Endometrium (tissue), 2 donors: Measurements from ENCODE around the gene GPR108.

Source experiments
- FAIRE-seq: peaks from 2 replicates; lab custom pipeline; 2012; peaks lifted over from hg19 to GRCh38; lab: Jason Lieb, UNC
- donor health status: control.
- donor health status: control.

GPR108 gene

DNA sequence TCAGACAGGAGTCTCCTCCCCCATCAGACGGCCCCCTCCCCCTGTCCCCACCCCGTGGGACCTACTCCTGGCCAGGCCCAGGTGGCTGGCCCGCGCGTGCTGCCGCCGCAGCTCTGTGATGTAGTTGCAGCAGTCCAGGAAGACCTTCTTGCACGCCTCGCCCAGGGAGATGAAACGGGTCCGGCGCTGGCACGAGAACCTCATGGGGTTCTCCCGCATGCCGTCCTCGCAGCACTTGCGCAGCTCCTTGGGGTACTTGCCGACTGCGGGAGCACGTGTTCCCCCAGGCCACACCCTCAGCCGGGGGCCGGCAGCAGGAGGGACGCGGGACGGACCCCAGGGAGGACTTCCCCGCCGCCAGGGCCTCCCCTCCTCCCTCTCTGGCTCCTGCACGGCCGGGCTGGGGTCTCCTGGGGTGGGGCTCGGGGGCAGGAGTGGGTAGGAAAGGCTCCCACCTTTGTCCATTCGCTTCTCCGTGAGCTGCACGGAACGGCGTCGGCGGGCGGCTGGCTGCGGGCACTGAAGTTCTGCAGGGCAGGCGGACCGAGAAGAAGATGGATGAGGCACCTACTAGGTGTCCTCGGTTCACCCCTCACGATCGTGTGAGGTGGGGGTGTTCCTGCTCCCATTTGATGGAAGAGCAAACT, 30.2 kb downstream of the GPR108 start:
- no peak for FAIRE-seq

DNA sequence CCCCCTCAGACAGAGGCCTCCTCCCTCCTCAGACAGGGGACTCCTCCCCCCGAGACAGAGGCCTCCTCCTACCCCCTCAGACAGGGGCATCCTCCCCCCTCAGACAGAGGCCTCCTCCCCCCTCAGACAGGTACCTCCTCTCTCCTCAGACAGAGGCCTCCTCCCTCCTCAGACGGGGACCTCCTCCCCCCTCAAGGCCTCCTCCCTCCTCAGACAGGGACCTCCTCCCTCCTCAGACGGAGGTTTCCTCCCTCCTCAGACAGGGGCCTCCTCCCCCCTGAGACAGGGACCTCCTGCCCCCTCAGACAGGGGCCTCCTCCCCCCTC, 30.8 kb downstream of the GPR108 start:
- no peak for FAIRE-seq

DNA sequence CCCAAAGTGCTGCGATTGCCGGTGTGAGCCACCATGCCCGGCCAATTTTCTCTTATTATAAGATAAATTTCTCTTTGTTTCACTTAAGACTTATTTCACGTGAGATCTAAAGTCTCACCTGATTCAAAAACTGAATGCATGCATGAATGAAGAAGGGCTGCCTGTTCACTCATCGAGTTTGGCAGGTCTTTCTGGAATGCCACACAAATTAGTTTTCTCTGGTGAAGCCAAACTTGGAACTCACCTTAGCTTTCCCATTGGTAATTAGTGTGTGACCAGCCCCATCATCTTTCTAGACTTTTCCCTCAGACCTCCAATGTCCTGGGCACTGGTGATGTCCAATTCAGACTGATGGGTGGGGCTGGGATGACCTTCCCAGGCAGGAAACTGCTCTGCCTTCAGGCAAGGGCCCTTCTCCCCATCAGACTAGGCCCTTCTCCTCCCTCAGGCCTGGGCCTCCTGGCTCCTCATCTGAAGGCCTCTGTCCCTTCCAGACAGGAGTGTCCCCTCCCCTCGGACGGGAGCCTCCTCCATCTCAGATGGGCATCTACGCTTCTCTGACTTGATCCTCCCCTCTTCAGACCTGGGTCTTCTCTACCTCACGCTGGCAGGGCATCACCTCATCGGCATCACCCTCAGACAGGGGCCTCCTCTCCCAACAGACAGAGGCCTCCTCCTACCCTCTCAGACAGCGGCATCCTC, 31.3 kb downstream of the GPR108 start:
- no peak for FAIRE-seq

DNA sequence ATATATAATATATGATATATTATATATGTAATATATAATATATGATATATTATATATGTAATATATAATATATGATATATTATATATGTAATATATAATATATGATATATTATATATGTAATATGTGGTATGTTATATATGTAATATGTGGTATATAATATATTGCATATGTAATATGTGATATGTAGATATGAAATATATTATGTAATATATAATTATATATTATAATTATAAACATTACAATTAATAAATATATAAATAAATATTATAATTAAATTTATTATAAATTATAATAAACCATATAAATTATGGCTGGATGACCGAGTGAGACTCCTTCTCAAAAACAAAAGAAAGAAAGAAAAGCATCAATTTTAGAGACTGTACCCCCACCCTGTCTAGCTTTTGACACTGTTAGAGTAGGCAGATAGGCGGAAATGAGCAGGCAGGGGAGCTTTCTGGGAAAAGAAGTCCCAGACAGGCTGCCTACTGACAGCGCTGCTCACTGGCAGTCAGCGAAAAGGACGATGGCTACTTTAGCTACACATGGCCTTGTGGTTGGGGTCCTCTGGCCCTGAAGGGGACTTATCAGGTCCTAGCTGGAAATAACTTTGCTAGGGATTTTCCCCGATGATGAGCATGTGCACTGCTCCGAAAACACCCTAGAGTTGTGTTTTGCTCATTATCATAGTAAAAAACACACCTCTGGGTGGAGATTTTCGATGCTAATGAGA, 36.6 kb downstream of the GPR108 start:
- no peak for FAIRE-seq

DNA sequence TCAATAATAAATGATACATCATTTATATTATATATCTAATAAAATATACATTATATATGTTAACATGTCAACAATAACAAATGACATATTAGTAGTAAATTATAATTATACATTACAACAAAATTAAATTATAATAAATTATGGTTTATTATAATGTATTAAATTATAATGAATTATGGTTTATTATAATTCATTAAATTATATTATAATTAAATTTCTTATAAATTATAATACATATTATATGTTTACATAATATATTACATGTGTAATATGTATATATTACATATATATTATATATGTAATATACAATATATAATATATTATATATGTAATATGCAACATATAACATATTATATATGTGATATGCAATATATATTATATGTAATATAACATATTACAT, 37.4 kb downstream of the GPR108 start:
- FAIRE-seq: peak; percentile 99

DNA sequence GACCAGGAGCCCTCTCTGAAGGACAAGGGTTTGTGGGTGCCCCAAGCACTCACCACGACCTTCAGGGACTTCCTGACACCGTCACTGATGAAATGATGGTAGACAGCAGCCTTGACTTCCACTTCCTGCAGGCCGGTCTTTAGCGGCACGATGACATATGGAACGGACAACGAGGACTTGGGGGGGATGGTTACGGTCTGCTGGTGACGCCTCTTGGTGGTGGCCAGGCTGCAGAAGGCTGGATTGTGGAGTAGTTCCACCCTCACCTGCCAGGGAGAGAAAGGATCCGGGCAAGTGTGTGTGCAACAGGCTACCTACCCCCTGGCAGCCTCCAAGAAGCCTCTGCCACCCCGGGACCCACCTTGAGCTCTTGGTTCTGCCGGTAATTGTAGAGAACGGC, 40.1 kb downstream of the GPR108 start:
- FAIRE-seq: no peak

DNA sequence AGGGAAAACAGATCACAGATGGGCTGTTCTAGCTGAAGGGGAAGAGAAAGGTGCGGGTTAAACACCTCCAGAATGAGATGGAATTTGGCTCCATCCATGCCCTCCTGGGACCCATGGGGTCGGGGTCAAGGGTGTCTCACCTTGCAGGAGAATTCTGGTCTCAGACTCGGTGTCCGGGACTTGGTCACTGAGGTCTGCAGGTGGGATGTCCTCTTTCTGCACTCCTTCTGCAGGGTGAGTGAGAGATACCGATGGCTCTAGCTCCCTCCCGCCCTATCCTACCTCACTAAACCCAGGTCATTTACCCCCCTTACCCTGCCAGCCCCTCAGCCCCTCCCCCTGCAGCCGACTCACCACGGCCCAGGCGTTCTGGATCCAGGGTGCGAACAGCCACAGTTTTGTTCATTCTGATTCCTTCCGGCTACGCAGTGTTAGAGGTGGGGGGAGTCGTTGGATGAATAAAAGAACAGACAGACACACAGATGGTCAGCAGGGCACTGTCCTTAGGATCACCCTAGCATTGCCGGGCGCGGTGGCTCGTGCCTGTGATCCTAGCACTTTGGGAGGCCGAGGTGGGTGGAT, 41.0 kb downstream of the GPR108 start:
- no peak for FAIRE-seq

DNA sequence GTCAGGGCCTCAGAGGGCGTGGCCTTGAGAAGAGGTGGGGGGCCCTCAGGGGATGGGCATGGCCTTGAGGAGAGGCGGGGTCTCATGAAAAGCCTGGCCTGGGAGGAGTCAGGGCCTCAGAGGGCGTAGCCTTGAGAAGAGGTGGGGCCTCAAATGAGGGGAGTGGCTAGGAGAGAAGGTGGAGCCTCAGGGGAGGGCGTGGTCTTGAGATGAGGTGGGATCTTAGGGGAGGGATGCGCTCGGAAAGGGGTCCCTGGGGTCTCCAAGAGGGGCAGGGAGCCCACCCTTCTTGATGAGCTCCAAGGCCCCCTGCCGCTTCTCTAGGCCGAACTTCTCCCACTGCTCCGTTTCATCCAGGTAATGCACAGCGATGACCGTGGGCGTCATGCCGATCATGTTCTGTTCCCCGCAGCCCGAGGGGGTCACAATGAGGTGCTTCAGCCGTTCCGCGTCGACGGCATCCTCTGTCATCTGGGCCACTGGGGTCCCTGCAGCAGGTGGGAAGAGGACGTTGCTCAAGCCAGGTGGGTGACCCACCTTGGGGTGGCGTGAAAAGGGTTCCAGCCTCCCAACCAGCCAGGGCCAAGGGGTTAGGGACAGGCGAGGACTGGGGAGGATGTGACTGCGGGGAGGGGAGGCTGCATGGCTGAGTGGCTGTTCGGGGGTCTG, 43.1 kb downstream of the GPR108 start:
- FAIRE-seq: no peak

DNA sequence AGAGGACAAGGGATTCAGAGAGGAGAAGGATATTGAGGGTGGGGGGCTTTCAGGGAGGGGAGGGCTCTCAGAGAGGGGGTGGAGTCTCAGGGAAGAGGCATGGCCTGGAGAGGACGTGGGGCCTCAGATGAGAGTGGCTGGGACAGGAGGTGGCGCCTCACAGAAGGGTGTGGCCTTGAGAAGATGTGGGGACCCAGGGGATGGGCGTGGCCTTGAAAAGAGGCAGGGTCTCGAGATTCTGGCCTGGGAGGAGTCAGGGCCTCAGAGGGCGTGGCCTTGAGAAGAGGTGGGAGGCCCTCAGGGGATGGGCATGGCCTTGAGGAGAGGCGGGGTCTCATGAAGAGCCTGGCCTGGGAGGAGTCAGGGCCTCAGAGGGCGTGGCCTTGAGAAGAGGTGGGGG, 43.7 kb downstream of the GPR108 start:
- FAIRE-seq: no peak

DNA sequence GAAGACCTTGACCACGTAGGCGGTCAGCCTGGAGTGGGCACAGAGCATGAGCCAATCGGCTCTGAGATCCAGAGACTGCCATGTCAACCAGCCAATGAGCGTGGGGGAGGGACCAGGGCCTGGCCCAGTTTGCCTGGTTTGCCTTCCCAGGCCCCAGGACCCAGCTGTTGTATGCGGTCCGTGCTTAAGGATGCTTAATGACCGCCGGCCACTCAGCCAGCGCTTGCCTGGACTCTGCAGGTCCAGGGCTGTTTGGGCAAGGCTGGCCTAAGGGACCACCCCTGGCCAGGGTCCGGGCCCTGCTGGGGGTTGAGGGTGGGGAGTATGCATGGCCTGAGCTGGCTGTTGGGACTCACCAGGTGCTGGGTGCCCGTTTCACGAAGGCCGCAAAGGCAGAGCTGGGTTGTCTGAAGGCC, 44.3 kb downstream of the GPR108 start:
- no peak for FAIRE-seq

DNA sequence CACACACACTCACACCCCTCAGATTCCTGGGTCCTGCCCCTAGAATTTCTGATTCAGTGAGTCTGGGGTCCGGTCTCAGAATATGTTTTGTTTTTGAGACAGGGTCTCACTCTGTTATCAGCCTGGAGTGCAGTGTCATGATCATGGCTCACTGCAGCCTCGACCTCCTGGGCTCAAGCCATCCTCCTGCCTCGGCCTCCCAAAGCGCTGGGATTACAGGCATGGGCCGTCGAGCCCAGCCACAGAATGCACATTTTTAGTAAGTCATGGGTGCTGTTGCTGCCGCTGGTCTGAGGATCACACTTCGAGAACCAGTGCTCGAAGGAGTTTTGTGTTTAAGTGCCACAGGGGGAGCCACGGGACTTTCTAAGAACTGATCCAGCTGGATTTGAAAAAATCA, 45.4 kb downstream of the GPR108 start:
- FAIRE-seq: no peak

DNA sequence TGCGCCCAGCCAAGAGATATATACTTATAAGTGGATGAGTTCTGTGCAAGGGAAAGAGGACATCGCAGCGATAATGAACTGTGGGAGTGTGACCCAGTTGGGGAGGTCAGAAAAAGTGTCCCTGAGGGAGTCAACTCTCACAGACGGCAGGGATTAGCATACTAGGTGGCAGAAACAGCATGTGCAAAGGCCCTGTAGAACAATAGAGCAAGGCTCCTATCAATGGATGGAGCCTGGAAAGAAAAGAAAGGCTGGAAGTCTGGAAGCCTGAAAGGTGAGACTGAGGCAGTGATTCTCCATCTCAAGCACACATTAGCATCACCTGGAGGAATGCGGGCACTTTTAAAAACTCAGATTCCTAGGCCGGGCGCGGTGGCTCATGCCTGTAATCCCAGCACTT, 46.0 kb downstream of the GPR108 start:
- no peak for FAIRE-seq

DNA sequence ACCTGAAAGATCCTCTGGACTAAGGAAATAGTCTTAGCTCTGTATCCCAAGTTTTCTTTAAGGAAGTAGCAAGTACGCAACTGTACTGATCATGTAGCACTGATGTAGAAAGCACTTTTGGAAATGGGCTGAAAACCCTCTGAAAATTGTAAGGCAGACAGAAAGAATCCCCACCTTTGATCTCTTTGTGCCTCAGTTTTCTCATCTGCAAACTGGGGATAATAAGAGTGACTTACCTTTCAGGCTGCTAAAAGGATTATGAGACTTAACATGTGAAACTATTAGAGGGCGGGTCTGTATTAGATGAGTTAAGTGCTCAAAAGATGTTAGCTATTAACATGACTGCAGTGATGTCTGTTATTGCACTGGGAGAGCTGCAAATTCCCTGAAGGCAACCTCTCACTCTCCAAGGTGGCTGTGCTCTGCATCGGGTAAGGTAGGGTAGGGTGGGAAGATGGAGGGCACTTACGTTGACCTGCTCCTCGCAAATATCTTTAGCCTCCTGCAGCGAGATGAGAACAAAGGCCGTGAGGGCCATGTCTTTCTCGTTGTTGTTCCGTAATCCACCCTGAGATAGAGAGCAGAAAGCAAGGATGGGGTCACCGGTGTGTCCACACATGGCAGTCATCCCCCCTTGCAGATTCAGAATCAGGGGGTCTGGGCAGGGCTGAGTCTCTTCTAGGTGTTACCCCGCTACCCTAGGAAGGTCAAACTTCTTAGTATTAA, 47.1 kb downstream of the GPR108 start:
- no peak for FAIRE-seq

DNA sequence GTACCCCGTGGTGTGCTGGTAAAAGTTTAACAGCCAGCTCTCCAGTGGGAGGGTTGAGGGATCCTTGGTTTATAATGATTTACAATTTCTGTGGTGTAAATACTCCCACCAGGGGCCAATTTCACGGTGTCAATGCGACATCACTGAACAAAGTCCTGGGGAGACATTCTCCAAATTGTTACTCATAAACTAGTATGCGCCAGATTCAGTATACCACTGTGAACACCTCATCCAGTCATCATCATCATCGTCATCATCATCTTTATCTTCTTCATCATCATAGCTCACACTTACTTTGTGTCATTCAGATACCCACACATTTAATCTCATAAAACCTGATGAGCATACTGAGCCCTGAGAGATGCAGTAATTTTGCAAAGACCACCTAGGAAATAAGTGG, 50.3 kb downstream of the GPR108 start:
- no peak for FAIRE-seq

DNA sequence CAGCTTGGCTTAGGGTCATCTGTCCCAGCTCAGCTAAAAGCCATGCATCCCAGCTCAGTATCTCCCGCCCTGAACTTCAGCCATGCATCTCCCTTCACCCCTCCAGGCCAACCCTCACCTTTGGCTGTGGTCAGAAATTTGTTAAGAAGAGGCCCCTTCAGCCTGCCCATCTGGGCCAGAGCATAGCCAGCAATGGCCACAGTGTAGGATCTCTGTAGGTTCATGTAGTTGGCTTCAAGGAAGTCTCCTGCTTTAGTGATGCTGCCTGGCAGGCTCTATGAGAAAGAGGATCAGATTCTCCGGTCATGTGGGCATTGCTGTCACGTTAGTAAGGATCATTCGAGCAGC, 50.8 kb downstream of the GPR108 start:
- no peak for FAIRE-seq

DNA sequence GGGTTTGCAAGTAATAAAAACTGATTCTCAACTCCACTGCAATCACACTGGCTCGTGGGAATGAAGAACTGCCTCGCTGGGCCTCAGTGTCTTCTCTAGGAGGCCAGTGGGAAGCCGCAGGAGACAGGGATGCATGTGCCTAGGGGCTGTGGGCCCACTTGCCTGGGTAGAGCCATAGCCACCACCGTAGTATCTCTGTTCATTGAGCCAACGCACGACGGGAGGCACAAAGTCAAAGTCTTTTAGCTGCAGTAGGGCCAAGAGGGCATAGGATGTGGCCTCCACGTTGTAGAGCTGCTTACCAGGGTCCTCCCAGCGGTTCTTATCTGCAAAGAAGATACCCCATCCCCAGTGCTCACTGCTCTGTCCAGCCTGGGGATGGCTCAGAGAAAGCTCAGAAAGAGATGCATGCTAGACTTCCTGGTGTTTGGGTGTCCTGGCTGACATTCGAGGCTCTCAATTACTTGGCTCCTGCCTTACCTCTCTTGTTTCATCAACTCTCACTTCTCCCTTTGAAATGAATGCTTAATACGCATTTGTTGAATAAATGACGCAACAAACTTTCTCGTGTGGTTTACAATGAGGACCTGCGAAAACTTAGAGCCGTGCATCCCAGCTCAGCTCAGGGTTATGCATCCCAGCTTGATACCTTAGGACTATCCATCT, 51.3 kb downstream of the GPR108 start:
- no peak for FAIRE-seq

DNA sequence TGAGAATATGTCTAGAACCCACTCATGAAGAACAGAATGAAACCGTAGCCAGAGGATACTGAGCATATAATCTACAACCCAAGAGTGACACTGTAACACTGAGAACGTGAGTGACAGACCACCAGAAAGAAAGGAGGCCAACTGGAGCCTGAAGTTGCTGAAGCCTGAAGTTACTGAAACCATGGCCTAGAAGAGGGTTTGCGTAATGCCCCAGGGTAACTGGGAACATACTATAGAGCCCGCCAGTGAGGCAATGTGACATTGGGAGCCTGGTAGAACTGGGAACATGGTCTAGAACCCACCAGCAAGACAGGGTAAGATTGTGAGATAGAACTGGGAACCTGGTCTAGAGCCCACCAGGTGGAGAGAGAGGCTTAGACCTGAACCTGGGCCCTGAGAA, 51.9 kb downstream of the GPR108 start:
- no peak for FAIRE-seq

DNA sequence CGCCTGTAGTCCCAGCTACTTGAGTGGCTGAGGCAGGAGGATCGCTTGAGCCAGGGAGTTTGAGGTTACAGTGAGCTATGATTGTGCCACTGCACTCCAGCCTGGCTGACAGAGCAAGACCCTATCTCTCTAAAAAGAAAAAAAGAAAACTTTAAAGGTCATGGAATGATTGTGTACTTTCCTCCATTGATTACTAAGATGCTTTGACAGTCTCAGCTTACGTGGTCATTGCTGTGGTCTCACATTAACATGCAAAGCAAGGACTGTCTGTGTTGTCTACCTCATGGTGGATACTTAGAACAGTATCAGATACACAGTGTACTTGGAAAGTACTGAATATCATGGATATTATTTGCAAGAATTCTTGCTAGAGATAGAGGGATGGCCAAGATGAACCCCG, 53.4 kb downstream of the GPR108 start:
- FAIRE-seq: no peak

DNA sequence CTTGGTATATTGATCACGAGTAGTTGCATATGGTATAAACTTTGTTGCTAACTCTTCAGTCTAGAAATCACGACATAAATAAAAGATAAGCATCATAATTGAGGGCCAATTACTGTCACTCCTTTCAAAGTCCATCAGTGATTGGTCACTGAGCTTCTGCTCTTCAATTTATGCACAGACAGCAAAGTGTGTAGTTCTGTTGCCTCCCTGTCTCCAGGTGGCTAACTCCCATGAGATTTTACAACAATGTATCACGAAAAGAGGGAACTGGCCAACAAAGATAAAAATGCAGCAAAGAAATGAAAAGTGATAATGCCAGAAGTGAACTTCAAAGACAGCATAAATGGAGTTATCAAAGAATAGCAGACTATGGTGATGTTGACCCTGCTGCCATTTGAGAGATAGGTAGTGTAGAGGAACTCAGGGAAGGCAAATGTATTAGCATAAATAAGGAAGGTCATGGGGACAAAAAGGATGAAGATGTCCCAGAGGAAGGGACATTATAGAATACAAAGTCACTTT, 54.7 kb downstream of the GPR108 start:
- FAIRE-seq: no peak

DNA sequence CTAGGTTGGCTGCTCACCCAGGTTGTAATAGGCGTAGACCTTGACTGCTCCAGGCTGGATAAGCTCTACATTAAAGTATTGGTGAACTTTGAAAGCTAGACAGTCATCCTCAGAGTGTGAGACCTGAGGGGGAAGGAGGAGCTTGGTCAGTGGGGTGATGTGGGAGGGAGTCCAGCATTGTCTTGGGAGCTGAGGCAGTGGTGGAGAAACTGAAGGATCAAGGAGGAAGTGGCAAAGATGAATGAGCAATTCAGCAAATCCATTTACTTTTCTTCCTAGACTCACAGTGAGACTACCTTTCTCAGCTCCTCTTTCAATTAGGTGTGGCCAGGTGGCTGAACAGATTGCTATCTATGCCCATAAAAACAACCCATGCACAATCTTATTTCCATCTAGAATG, 57.2 kb downstream of the GPR108 start:
- FAIRE-seq: no peak
